ENCODE data around the gene SLC35G2.
"Not testable (repeated sequence)": the region's sequence is repeated elsewhere in the genome, so short reads cannot be mapped to it uniquely, and the experiment has no call there.

Gene SLC35G2

GRCh38 chr3:136883967-136884720, 65.2 kb downstream of the SLC35G2 start:
- FAIRE-seq: peak; percentile 26
- no peak for DNase-seq (ENCODE audit: insufficient read length, low spot score)

- DNase-seq (ENCODE audit: insufficient read length, low spot score): no peak
- FAIRE-seq: peak; percentile 64
These were observed 66.7 kb downstream of the SLC35G2 start for GRCh38 chr3:136885357-136886213.

DNA sequence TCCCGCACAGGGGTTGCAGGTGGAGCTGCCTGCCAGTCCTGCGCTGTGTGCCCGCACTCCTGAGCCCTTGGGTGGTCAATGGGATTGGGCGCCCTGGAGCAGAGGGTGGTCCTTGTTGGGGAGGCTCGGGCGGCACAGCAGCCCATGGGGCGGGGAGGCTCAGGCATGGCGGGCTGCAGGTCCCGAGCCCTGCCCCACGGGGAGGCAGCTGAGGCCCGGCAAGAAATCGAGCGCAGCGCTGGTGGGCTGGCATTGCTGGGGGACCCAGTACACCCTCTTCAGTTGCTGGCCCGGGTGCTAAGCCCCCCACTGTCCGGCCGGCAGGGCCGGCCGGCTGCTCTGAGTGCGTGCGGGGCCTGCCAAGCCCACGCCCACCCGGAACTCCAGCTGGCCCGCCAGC, 71.0 kb downstream of the SLC35G2 start:
- FAIRE-seq (no peak), DNase-seq (ENCODE audit: insufficient read length, low spot score) (no peak)

GRCh38 chr3:136891934-136892855, 73.3 kb downstream of the SLC35G2 start:
- no peak for DNase-seq (ENCODE audit: insufficient read length, low spot score)
- FAIRE-seq: no peak

- FAIRE-seq (no peak), DNase-seq (ENCODE audit: insufficient read length, low spot score) (no peak)
These were observed 75.0 kb downstream of the SLC35G2 start for GRCh38 chr3:136893848-136894443.

DNA sequence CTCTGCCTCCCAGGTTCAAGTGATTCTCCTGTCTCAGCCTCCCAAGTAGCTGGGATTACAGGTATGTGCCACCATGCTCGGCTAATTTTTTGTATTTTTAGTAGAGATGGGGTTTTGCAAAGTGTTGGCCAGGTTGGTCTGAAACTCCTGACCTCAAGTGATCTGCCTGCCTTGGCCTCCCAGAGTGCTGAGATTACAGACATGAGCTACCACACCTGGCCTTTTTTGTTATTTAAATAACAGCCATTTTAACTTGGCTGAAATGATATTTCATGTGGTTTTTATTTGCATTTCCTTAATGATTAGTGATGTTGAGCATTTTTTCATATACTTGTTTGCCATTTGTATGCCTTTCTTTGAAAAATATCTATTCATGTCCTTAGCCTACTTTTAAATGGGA, 78.2 kb downstream of the SLC35G2 start:
- not testable (repeated sequence) for DNase-seq (ENCODE audit: insufficient read length, low spot score)

DNA sequence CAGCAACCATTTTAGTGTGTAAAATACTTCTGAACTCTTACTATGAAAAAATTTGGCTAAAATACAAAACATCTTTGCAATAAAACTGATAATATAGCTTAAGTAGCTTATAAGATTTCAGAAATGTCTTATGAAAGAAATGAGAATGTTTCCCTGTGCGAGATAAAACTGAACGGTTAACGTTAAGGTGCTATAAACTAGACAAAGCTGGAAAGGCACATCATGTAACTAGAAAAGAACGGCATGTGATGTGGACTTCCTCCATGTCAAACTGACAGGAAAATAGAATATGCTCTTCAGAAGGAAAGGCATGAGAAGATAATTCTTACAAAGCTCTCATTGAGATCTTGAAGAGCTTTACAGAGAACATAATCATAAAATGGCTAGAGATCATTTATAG, 79.6 kb downstream of the SLC35G2 start:
- FAIRE-seq (peak; percentile 80), DNase-seq (ENCODE audit: insufficient read length, low spot score) (no peak)

More for the DNA sequence above, 78.2 kb downstream of the SLC35G2 start:
- FAIRE-seq: not testable (repeated sequence)

DNA sequence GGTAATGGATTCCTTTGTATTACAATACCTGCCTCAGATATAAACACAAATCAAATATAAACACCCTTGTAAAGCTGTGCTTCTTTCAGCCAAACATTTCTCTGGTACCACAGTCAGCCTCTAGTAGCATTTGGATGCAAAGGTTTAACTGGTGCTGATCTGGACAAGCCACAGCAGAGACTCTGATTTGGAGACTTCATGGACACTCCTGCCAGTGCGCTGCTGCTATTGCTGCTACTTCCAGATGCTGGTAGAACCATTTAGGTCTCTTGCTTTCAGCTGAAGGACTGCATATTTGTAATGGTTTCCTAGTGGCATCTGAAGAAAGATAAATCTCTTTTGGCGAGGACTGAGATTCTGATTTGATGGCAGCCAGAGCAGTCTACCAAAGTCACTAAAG, 80.0 kb downstream of the SLC35G2 start:
- no peak for FAIRE-seq

DNA sequence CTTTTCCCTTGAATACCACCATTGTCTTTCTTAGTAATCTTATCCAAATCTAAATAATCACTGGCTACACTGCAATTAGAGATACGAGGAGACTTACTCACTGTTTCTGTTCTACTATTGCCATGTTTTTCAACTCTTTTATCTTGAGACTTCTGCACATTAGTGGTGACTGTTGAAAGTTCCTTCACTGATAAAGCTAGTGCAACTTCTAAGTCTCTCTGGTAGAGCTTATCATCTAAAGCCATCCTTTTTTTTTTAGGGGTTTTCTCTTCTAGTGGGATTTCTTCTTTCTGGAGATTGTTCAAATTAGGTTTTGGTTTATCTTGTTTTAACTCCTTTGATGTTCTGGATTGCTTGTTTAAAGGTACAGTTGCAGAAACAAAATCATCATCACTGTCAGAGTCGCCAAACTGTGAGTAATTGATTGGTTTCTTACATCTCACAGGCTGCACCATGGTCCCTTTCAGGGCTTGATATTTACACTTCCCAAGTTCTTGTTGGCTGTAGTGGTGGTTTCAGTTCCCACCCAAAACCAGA, 80.8 kb downstream of the SLC35G2 start:
- FAIRE-seq: peak; percentile 61
- no peak for DNase-seq (ENCODE audit: insufficient read length, low spot score)

More for the DNA sequence above, 80.0 kb downstream of the SLC35G2 start:
- DNase-seq (ENCODE audit: insufficient read length, low spot score): no peak

GRCh38 chr3:136900694-136901093, 81.8 kb downstream of the SLC35G2 start:
- peak; percentile 86 for FAIRE-seq
- DNase-seq (ENCODE audit: insufficient read length, low spot score): not testable (repeated sequence)

DNA sequence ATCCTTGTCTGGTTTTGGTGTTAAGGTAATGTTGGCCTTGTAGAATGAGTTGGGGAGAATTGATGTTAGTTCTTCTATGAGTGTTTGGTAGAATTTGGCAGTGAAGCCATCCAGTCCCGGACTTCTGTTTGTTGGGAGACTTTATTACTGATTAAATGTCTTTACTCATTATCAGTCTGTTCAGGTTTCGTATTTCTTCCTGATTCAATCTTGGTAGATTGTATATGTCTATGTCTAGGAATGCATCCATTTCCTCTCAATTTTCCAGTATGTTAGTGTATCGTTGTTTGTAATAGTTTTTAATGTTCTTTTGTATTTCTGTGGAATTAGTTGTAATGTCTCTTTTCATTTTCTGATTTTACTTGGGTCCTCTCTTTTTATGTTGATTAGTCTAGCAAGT, 82.5 kb downstream of the SLC35G2 start:
- DNase-seq (ENCODE audit: insufficient read length, low spot score) (no peak), FAIRE-seq (peak; percentile 48)

- DNase-seq (ENCODE audit: insufficient read length, low spot score): not testable (repeated sequence)
- FAIRE-seq: peak; percentile 44
These were observed 83.6 kb downstream of the SLC35G2 start for GRCh38 chr3:136902530-136902929.

GRCh38 chr3:136903899-136904298, 85.0 kb downstream of the SLC35G2 start:
- FAIRE-seq (no peak), DNase-seq (ENCODE audit: insufficient read length, low spot score) (no peak)

- FAIRE-seq (no peak), DNase-seq (ENCODE audit: insufficient read length, low spot score) (no peak)
These were observed 85.8 kb downstream of the SLC35G2 start for GRCh38 chr3:136904746-136905145.

Measured in GM19239 (cell line).